Naive thymus-derived CD8-positive, alpha-beta T cell (primary cell): ENCODE data around the gene NACA. TPM values are rescaled to one million over a fixed set of nuclear protein-coding genes. Genes with fewer than 3 reads are reported as not detected.

ENCODE experiments used
- ATAC-seq, 2 donors: fragments of 150-1000 bp; cut with Tn5 transposase in 1 of 2; sonication (Bioruptor Pico), chemical (Tn5 transposase) in 1 of 2; 1 replicate in 1 of 2; 2 replicates in 1 of 2; pipeline ENCODE4 v1.10.0; 2021; ENCODE audit warnings: mild to moderate bottlenecking in 2 of 2, moderate library complexity in 2 of 2
- POLR2A ChIA-PET: fragments of 350-600 bp; sonication (Branson Sonifier 250); formaldehyde crosslinking; loops from one replicate; lab custom pipeline; 2021; ENCODE audit warnings: antibody characterized with exemption; lab: Charles Lee
- DNase-seq, 10 donors: peaks; one replicate each; pipeline versions ENCODE4 v3.0.0 to v3.0.0-alpha.2; 2020 to 2022
- H3K27ac Mint-ChIP-seq, 10 donors: one replicate each; pipeline ENCODE4 v1.8.0; 2020 to 2022; ENCODE audit warnings: mild to moderate bottlenecking in 10 of 10, mixed read lengths in 10 of 10, moderate library complexity in 4 of 10, inconsistent platforms in 1 of 10
- H3K27me3 Mint-ChIP-seq, 5 donors: one replicate each; pipeline ENCODE4 v1.8.0; 2021 to 2022; ENCODE audit warnings: mixed read lengths in 5 of 5
- H3K36me3 Mint-ChIP-seq, 3 donors: one replicate each; pipeline ENCODE4 v1.8.0; 2020 to 2022; ENCODE audit warnings: mixed read lengths in 3 of 3, mild to moderate bottlenecking in 2 of 3, inconsistent platforms in 1 of 3
- H3K4me1 Mint-ChIP-seq, 4 donors: one replicate each; pipeline ENCODE4 v1.8.0; 2021 to 2022; ENCODE audit warnings: mixed read lengths in 4 of 4
- H3K4me3 Mint-ChIP-seq, 10 donors: one replicate each; pipeline ENCODE4 v1.8.0; 2020 to 2022; ENCODE audit warnings: mild to moderate bottlenecking in 10 of 10, mixed read lengths in 10 of 10, moderate library complexity in 6 of 10, inconsistent platforms in 1 of 10
- H3K9me3 Mint-ChIP-seq, 9 donors: one replicate each; pipeline ENCODE4 v1.8.0; 2020 to 2022; ENCODE audit warnings: mixed read lengths in 9 of 9, mild to moderate bottlenecking in 3 of 9, inconsistent platforms in 1 of 9, moderate library complexity in 1 of 9
- polyA plus RNA-seq, 3 donors: library from polyadenylated mRNA; unstranded; fragments of 300-500 nt; fragmentation: Illumina TruSeq; gene quantifications; one replicate each; pipeline ENCODE4 v1.2.3, GENCODE V29; 2021
- total RNA-seq, 8 experiments: library from RNA in 2 of 8; stranded (reverse) in 2 of 8; gene quantifications; one replicate each; pipeline ENCODE4 v1.2.3 and lab custom pipeline; 2021 to 2026

The NACA gene
- total RNA-seq = 1,000 to 10,000 TPM; 1,471 to 1,474 TPM
- polyA plus RNA-seq = 1,000 to 10,000 TPM; 1,330 to 1,441 (median 1,344) TPM
- total RNA-seq (lab: John Stamatoyannopoulos, UW) = 625 to 849 (median 698) reads per million in 6 experiments

DNA sequence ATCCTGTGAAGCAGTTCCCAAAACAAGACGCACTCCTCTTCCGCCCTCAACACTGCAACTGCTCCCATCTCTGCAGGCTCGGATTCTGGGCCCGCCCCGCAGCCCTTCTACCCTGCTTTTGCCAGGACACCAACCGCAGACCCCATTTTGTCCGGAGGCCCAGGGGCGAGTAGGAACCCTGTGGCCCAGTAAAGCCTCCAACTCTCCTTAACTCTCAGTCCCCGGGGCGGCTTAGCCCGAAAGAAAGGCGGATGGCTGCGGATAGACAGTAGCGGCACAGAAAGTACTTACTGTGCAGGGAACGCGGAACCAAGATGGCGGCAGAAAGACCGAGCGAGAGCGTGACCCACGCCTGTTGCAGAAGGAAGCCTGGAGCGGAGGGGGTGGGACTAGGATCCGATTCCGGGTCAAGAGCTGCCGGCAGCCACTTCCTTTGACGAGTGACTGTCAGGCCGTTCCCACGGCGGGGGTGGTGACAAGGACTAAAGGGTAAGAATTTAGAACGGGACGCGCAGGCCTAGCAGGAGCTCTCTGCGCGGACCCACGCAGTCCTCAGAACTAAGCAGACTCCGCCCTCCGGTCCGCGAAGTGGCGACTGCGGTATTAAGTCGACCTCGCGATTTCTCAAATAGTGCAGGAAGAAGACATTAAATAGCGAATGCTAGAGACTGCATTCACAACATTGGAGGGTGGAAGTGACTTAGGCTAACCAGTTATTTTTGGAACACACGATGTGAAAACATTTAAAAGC is at the start of gene NACA:
TSS of gene NACA (minus strand) at position 328 of the 751 bp plus-strand sequence. CDS start 778 bp downstream, outside the sequence.
- H3K4me3 Mint-ChIP-seq = peak within 1 kb of the TSS; percentile 92 to 98 (median 96)
- DNase-seq (peak; percentile 90 to 99 (median 96)), ATAC-seq (peak; percentile 91 to 92)
- H3K9me3 Mint-ChIP-seq = no peaks in the 10 kb centered on the region
- peak within 1 kb of the TSS; percentile 97 to 99 (median 98) for H3K27ac Mint-ChIP-seq
- no peaks in the 10 kb centered on the region for H3K27me3 Mint-ChIP-seq
- POLR2A ChIA-PET = interaction anchor here (0.6 to 3.2 kb wide), 32 partner anchors 8 to 1017 kb away, joined by 3 to 110 read pairs (median 4); partner anchors contain the start of genes ATP5F1B, BAZ2A, NEMP1 and PRIM1
- H3K4me1 Mint-ChIP-seq = peaks cover 34 to 60% (median 53%) of the 10 kb centered on the region in 4 donors
- peaks cover 0 to 49% (median 9%) of the 10 kb centered on the region in 3 donors for H3K36me3 Mint-ChIP-seq

DNA sequence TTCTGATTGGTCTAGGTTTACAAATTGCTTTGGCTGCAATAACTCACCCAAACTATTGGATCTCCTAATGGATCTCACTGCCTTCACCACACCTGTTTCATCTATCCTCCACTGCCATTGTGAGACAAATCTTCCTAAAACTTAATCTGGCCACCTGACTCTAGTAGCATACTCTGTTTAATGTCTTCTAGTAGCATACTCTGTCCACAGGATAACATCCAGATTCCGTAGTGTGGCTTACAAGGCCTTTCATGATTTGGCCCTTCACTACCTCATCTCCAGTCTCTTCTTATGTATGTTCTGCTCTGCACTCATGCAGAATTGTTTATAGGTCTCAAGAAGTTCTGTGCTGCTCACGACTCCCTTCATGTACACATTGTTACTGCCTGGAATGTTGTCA is 48.0 kb upstream of the NACA start:
- Mint-ChIP-seq H3K9me3 (no peaks in the 10 kb centered on the region), H3K27me3 (no peaks in the 10 kb centered on the region), H3K27ac (no peak overlapping the region), H3K4me3 (no peak overlapping the region), H3K4me1 (peaks cover 0 to 1% (median 0%) of the 10 kb centered on the region in 4 donors), H3K36me3 (peaks cover 0 to 3% (median 0%) of the 10 kb centered on the region in 3 donors)
- no peak for DNase-seq
- POLR2A ChIA-PET = no interaction called here
- no peak for ATAC-seq

DNA sequence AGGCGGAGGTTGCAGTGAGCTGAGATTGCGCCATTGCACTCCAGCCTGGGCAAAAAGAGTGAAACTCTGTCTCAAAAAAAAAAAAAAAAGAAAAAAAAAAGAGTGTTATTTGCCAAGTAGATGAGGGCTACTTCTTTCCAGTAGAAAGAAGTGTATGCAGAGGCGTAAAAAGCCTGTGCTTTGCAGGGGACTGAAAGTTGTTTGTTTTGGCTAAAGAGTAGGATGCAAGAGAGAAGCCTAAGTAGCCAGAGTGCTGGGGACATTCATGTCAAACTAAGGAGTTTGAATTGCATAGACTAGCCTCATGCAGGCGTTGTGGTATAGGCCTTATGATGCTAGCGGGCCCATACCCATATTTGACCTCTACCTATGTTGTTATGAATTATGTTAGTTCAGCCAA is 47.5 kb upstream of the NACA start:
- H3K4me1 Mint-ChIP-seq = peaks cover 0 to 1% (median 0%) of the 10 kb centered on the region in 4 donors
- no peaks in the 10 kb centered on the region for H3K27me3 Mint-ChIP-seq
- no peak overlapping the region for H3K27ac Mint-ChIP-seq
- no peak overlapping the region for H3K4me3 Mint-ChIP-seq
- ATAC-seq (no peak), DNase-seq (no peak)
- peaks cover 0 to 3% (median 0%) of the 10 kb centered on the region in 3 donors for H3K36me3 Mint-ChIP-seq
- POLR2A ChIA-PET = no interaction called here
- no peaks in the 10 kb centered on the region for H3K9me3 Mint-ChIP-seq

DNA sequence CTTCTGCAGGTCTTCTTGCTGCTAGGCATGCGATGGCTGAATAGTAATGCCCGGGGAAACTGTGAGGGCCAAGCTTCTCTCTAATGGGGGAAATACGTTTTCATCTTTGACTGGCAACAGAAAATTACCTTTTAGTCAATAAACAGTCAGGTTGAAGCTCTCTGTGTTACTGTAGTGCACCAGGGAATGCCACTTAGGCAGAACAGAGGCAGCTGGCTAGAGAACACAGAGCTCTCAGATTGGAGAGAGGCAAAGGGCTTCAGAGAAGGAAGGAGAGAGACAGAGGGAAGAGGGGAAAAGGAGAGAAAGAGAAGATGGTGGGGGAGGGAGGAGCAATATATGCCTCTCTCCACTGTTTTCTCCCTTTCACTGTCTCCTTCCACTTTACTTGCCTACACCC is 44.8 kb upstream of the NACA start:
- DNase-seq = no peak
- H3K9me3 Mint-ChIP-seq = no peaks in the 10 kb centered on the region
- peak overlapping the region in 1 of 10 donors; percentile 20 for H3K27ac Mint-ChIP-seq
- no peaks in the 10 kb centered on the region for H3K27me3 Mint-ChIP-seq
- H3K4me1 Mint-ChIP-seq = peaks cover 0 to 8% (median 0%) of the 10 kb centered on the region in 4 donors
- no peak overlapping the region for H3K4me3 Mint-ChIP-seq
- no peaks in the 10 kb centered on the region for H3K36me3 Mint-ChIP-seq
- POLR2A ChIA-PET = no interaction called here
- no peak for ATAC-seq

DNA sequence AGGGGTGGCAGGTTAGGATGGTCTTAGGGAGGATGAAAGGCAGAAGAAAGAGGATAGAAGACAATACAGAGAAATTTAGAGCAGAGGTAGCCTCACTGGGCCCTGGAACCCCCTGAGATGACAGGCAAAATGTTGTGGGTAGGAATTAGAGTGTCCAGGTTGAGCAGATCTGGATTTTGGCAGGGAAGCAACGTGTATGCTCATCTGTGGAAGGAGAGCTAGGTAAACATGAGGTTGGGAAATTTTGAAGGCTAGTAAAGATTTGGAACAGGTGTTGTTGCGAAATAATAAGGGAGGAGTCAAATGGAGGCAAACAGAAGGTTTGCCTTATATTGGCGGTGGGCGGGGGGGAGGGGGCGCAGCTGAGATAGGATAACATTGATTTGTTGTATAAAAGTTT is 43.3 kb upstream of the NACA start:
- H3K4me3 Mint-ChIP-seq = no peak overlapping the region
- H3K27ac Mint-ChIP-seq = peak overlapping the region in 1 of 10 donors; percentile 0
- peaks cover 0 to 6% (median 0%) of the 10 kb centered on the region in 4 donors for H3K4me1 Mint-ChIP-seq
- POLR2A ChIA-PET = interaction anchor here (0.7 kb wide), 1 partner anchor 38 kb away, joined by 3 read pairs; no protein-coding TSS in a partner anchor
- no peaks in the 10 kb centered on the region for H3K27me3 Mint-ChIP-seq
- no peak for DNase-seq
- no peaks in the 10 kb centered on the region for H3K36me3 Mint-ChIP-seq
- no peaks in the 10 kb centered on the region for H3K9me3 Mint-ChIP-seq
- ATAC-seq = no peak

DNA sequence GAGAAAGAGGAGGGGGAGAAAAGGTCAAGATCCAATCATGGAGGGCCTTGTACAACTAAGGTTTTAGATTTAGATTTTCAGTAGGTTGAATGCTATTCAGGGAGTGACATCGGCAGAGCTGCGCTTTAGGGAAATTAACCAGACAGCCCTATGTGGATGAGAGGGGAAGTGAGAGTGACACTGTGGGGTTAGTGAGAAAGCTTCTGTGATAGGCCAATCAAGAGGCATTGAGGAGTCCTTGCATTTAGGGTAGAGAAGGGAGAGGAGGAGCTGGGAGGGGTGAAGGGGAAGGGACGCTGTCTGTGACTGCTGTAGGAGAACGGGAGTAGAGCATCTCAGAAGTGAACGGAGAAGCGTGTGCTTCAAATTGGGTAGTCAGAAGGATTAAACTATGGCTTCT is 41.4 kb upstream of the NACA start:
- H3K9me3 Mint-ChIP-seq = no peaks in the 10 kb centered on the region
- no peaks in the 10 kb centered on the region for H3K27me3 Mint-ChIP-seq
- DNase-seq = no peak
- peak overlapping the region in 1 of 10 donors; percentile 16 for H3K27ac Mint-ChIP-seq
- peaks cover 0 to 6% (median 0%) of the 10 kb centered on the region in 4 donors for H3K4me1 Mint-ChIP-seq
- no peaks in the 10 kb centered on the region for H3K36me3 Mint-ChIP-seq
- no peak for ATAC-seq
- H3K4me3 Mint-ChIP-seq = peak overlapping the region in 1 of 10 donors; percentile 21
- POLR2A ChIA-PET = no interaction called here

DNA sequence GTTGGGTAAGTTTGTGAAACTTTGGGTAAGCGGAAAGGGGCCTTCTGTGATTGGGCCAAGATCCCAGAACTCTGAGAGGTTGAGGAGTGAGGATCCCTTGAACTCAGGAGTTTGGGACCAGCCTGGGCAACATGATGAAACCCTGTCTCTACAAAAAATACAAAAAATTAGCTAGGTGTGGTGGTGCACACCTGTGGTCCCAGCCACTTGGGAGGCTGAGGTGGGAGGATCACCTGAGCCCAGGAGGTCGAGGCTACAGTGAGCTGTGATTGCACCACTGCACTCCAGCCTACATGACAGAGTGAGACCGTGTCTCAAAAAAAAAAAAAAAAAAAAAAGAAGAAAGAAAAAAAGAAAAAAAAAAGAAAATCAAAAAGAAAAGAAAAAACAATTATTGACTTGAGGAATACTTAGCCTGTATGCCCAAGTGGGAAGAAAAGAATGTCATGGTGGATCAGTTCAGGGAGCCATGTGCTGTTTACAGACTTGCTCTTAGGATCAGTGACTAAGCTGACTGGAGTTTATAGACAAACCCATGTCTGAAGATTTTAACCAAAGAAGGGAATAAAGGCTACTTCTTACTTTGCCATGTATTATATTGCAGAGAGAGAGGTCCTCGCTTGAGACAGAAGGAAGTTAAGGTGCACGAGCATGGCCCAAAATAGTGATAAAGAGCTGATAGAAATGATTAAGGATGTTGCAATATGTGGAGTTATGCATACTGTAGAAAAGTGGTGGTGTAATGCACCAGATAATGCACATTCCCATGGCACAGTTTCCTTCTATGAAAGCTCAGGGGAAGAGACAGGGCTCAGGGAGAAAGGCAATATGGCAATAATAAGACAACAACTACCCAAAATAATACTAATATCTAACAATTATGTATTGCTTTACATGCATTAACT is 38.9 kb upstream of the NACA start:
- ATAC-seq = no peak
- H3K4me1 Mint-ChIP-seq = peaks cover 0 to 6% (median 0%) of the 10 kb centered on the region in 4 donors
- POLR2A ChIA-PET = interaction anchor here (0.7 kb wide), 1 partner anchor 264 kb away, joined by 6 read pairs; no protein-coding TSS in a partner anchor

DNA sequence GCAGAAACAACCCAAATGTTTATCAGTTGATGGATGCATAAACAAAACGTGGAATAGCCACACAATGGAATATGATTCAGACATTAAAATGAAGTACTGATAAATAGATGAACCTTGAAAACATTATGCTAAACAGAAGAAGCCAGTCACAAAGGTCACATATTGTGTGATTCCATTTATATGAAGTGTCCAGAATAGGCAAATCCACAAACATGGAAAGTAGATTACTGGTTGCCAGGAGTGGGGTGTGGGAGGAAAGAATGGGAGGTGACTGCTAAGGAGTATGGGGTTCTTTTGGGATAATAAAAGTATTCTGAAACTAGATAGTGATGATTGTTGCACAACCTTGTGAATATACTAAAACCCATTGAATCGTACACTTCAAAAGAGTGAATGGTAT is 36.7 kb upstream of the NACA start:
- Mint-ChIP-seq H3K9me3 (peaks cover 0 to 8% (median 0%) of the 10 kb centered on the region in 9 donors), H3K4me3 (no peak overlapping the region), H3K27me3 (peaks cover 0 to 5% (median 1%) of the 10 kb centered on the region in 5 donors), H3K27ac (no peak overlapping the region), H3K4me1 (peaks cover 0 to 6% (median 0%) of the 10 kb centered on the region in 4 donors), H3K36me3 (peaks cover 0 to 4% (median 0%) of the 10 kb centered on the region in 3 donors)
- no peak for DNase-seq
- ATAC-seq = no peak
- POLR2A ChIA-PET = no interaction called here

More for the DNA sequence above, 38.9 kb upstream of the NACA start:
- H3K27ac Mint-ChIP-seq = peak overlapping the region in 1 of 10 donors; percentile 35
- H3K27me3 Mint-ChIP-seq = peaks cover 0 to 1% (median 0%) of the 10 kb centered on the region in 5 donors
- no peaks in the 10 kb centered on the region for H3K36me3 Mint-ChIP-seq
- DNase-seq = no peak
- no peak overlapping the region for H3K4me3 Mint-ChIP-seq
- peaks cover 0 to under 1% (median 0%) of the 10 kb centered on the region in 9 donors for H3K9me3 Mint-ChIP-seq

DNA sequence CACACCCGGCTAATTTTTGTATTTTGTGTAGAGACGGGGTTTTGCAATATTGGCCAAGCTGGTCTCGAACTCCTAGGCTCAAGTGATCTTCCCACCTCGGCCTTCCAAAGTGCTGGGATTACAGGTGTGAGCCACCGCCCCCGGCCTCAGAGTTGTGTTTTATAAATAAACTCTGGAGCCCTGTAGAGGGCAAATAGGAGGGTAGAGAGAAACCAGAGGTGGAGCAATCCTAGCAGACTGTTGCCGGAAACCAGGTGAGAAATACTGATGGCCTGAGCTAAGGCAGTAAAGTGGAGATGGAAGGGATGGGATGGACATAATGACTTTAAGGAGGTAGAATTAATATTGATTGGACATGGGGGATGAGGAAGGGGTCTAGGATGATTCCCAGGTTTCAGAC is 35.4 kb upstream of the NACA start:
- POLR2A ChIA-PET = no interaction called here

DNA sequence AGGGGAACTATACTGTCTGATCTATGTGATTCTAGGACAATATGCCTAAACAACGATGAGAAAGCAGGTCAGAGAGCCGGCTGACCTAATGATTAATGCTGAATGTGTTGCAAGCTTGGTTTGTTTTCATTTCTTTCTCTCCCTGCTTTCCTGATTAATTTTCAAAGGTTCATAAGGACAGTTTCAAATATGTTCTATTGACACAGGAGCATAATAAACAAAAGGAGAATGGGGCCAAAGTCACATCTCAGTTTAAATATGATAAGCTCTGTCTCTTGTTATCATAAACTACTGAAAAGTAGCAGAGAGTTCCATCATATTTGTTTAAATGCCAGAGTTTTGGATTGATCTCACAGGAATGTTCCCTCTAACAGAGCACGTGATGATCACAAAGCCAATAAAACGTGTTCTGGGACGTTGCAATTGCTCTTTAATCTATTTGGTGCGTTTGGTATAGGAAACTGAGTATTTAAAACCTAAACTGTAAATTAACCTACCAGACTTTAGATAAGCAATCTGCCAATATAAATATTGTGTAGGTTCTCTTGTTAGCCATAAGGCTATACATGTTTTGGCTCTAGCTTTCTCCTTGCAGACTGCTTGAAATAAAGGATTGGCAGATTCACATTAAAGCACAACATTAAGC is 34.3 kb upstream of the NACA start:
- H3K4me3 Mint-ChIP-seq = no peak overlapping the region
- no peak for DNase-seq
- peaks cover 0 to 4% (median 0%) of the 10 kb centered on the region in 3 donors for H3K36me3 Mint-ChIP-seq
- no peaks in the 10 kb centered on the region for H3K4me1 Mint-ChIP-seq
- no peak overlapping the region for H3K27ac Mint-ChIP-seq
- peaks cover 0 to 8% (median 0%) of the 10 kb centered on the region in 9 donors for H3K9me3 Mint-ChIP-seq
- ATAC-seq = no peak
- peaks cover 0 to 5% (median 1%) of the 10 kb centered on the region in 5 donors for H3K27me3 Mint-ChIP-seq
- POLR2A ChIA-PET = interaction anchor here (0.6 to 0.7 kb wide), 2 partner anchors 186 to 553 kb away, joined by 4 to 5 read pairs; no protein-coding TSS in a partner anchor

More for the DNA sequence above, 35.4 kb upstream of the NACA start:
- H3K27me3 Mint-ChIP-seq = peaks cover 0 to 5% (median 1%) of the 10 kb centered on the region in 5 donors
- no peak for DNase-seq
- H3K4me1 Mint-ChIP-seq = no peaks in the 10 kb centered on the region
- no peak overlapping the region for H3K27ac Mint-ChIP-seq
- H3K4me3 Mint-ChIP-seq = no peak overlapping the region
- peaks cover 0 to 8% (median 0%) of the 10 kb centered on the region in 9 donors for H3K9me3 Mint-ChIP-seq
- peaks cover 0 to 4% (median 0%) of the 10 kb centered on the region in 3 donors for H3K36me3 Mint-ChIP-seq
- ATAC-seq = no peak

DNA sequence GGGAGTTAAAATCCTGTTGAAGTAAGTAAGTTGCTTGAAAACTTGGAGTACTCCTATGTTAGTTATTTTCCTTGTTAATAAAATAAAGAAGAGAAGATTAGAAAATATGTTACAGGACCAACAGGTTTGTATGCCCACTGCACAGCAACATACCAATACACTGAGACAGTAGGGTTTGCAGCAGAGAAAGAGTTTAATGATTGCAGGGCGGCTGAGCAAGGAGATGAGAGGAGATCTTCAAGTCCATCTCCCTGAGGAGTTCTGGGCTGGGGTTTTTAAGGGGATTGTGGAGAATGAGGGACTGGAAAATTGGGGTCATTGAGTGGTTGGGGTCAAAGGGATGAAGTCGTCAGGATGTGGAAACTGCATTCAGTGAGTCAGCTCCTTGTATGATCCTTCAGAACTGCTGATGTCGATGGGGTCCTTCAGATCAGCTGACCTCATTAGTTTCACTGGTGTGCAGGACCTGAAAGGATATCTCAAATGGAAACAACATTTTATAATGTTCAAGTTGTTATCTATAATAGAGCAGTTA is 33.7 kb upstream of the NACA start:
- H3K9me3 Mint-ChIP-seq = peaks cover 0 to 8% (median 0%) of the 10 kb centered on the region in 9 donors
- POLR2A ChIA-PET = interaction anchor here (0.6 kb wide), 1 partner anchor 186 kb away, joined by 4 read pairs; no protein-coding TSS in a partner anchor

More for the DNA sequence above, 33.7 kb upstream of the NACA start:
- DNase-seq = no peak
- Mint-ChIP-seq H3K4me1 (no peaks in the 10 kb centered on the region), H3K4me3 (no peak overlapping the region), H3K36me3 (peaks cover 0 to 4% (median 0%) of the 10 kb centered on the region in 3 donors), H3K27ac (peak overlapping the region in 1 of 10 donors; percentile 14), H3K27me3 (peaks cover 0 to 5% (median 1%) of the 10 kb centered on the region in 5 donors)
- no peak for ATAC-seq
